Mesodermal cell (in vitro differentiated cells): Measurements from ENCODE around the gene PRKCSH.
A peak's percentile ranks its signal among the peaks of the same experiment; 100 is the strongest.
"Not testable (repeated sequence)": the region's sequence is repeated elsewhere in the genome, so short reads cannot be mapped to it uniquely, and the experiment has no call there.

ENCODE experiments used
- H3K27ac ChIP-seq: 2 replicates; pipeline ENCODE4 v1.7.0; 2013; ENCODE audit warnings: mild to moderate bottlenecking, low read depth, low read length, moderate library complexity; ENCODE audit not compliant: severe bottlenecking
- H3K36me3 ChIP-seq: 2 replicates; pipeline ENCODE4 v1.7.1; 2013; ENCODE audit warnings: mild to moderate bottlenecking, low read length, moderate library complexity; ENCODE audit not compliant: control insufficient read depth, insufficient read depth
- H3K4me1 ChIP-seq: one replicate; pipeline ENCODE4 v1.7.1; 2013; ENCODE audit warnings: mild to moderate bottlenecking, low read length; ENCODE audit not compliant: insufficient read depth, control insufficient read depth, poor library complexity, severe bottlenecking
- H3K4me3 ChIP-seq: 2 replicates; pipeline ENCODE4 v1.7.0; 2013; ENCODE audit warnings: low read length, control low read depth, mild to moderate bottlenecking; ENCODE audit not compliant: insufficient read depth, poor library complexity, severe bottlenecking; ENCODE audit errors: extremely low read depth
- H3K9me3 ChIP-seq: 2 replicates; pipeline ENCODE4 v1.7.1; 2013; ENCODE audit warnings: mild to moderate bottlenecking, low read length, moderate library complexity; ENCODE audit not compliant: control insufficient read depth
- WGBS, 2 experiments: methylation state at CpG; one replicate each; pipeline ENCODE4 v1.1.5; 2013; ENCODE audit warnings: missing lambda C conversion rate in 2 of 2; ENCODE audit not compliant: insufficient coverage in 2 of 2; 5-methylcytosine and 5-hydroxymethylcytosine counted together

The PRKCSH gene

GRCh38 chr19:11405846-11406643 is 29.4 kb upstream of the PRKCSH start:
- H3K4me1 ChIP-seq, result no peaks in the 10 kb centered on the region
- H3K36me3 ChIP-seq, result no peaks in the 10 kb centered on the region
- H3K4me3 ChIP-seq, result no peak overlapping the region
- H3K27ac ChIP-seq, result no peak overlapping the region
- H3K9me3 ChIP-seq, result no peaks in the 10 kb centered on the region
- 34 to 46% methylated on average over 27 to 43 of the region's 44 CpGs for whole genome bisulfite sequencing, 2 experiments

- not testable (repeated sequence) for H3K4me1 ChIP-seq, H3K36me3 ChIP-seq, H3K27ac ChIP-seq, H3K9me3 ChIP-seq, H3K4me3 ChIP-seq
- WGBS, 2 experiments, result 66 to 91% methylated on average over 10 to 11 of the region's 12 CpGs
Observed at GRCh38 chr19:11406703-11407236, 28.7 kb upstream of the PRKCSH start.

GRCh38 chr19:11408591-11408990 is 26.8 kb upstream of the PRKCSH start:
- WGBS, 2 experiments, result 86 to 90% methylated on average over 2 to 3 of the region's 4 CpGs
- H3K4me1 ChIP-seq, result no peaks in the 10 kb centered on the region

GRCh38 chr19:11410682-11411081 is 24.8 kb upstream of the PRKCSH start:
- WGBS, 2 experiments, result 64 to 82% methylated on average over 1 to 7 of the region's 8 CpGs
- H3K4me1 ChIP-seq, result no peaks in the 10 kb centered on the region
- H3K4me3 ChIP-seq, result no peak overlapping the region
- no peak overlapping the region for H3K27ac ChIP-seq
- H3K9me3 ChIP-seq, result no peaks in the 10 kb centered on the region
- no peaks in the 10 kb centered on the region for H3K36me3 ChIP-seq

More at GRCh38 chr19:11408591-11408990, 26.8 kb upstream of the PRKCSH start:
- no peaks in the 10 kb centered on the region for H3K36me3 ChIP-seq
- H3K9me3 ChIP-seq, result no peaks in the 10 kb centered on the region
- H3K4me3 ChIP-seq, result no peak overlapping the region
- no peak overlapping the region for H3K27ac ChIP-seq

GRCh38 chr19:11414544-11414943 is 20.9 kb upstream of the PRKCSH start:
- WGBS, 2 experiments, result 91 to 100% methylated on average over 1 to 2 of the region's 2 CpGs
- no peak overlapping the region for H3K4me3 ChIP-seq
- H3K27ac ChIP-seq, result no peak overlapping the region
- no peaks in the 10 kb centered on the region for H3K36me3 ChIP-seq
- peaks cover 4% of the 10 kb centered on the region for H3K4me1 ChIP-seq
- H3K9me3 ChIP-seq, result no peaks in the 10 kb centered on the region

GRCh38 chr19:11416346-11417052 is 18.9 kb upstream of the PRKCSH start:
- Histone ChIP-seq H3K27ac (no peak overlapping the region), H3K36me3 (no peaks in the 10 kb centered on the region), H3K9me3 (peaks cover under 1% of the 10 kb centered on the region), H3K4me1 (peaks cover 12% of the 10 kb centered on the region), H3K4me3 (no peak overlapping the region)
- WGBS, 2 experiments, result 89% methylated on average over 8 to 10 of the region's 17 CpGs

GRCh38 chr19:11418094-11418548 is 17.3 kb upstream of the PRKCSH start:
- Histone ChIP-seq H3K4me3 (peak overlapping the region; percentile 33), H3K36me3 (no peaks in the 10 kb centered on the region), H3K27ac (no peak overlapping the region), H3K4me1 (peaks cover 12% of the 10 kb centered on the region), H3K9me3 (peaks cover 7% of the 10 kb centered on the region)
- 0 to 3% methylated on average over 9 to 12 of the region's 16 CpGs for WGBS, 2 experiments

- Histone ChIP-seq H3K27ac (no peak within 1 kb of the TSS), H3K4me3 (peak within 1 kb of the TSS; percentile 33), H3K36me3 (no peaks in the 10 kb centered on the region), H3K9me3 (peaks cover 7% of the 10 kb centered on the region), H3K4me1 (peaks cover 12% of the 10 kb centered on the region)
- whole genome bisulfite sequencing, 2 experiments, result 1% methylated on average over 52 to 59 of the region's 72 CpGs
Observed at GRCh38 chr19:11418549-11419506, 16.6 kb upstream of the PRKCSH start, which contains the start of gene RGL3. RGL3 (minus strand) TSS chr19:11419314; CDS start chr19:11419278, 36 bp downstream.

GRCh38 chr19:11420429-11421370 is 14.7 kb upstream of the PRKCSH start:
- Histone ChIP-seq H3K4me3 (peak overlapping the region; percentile 27), H3K9me3 (peaks cover 7% of the 10 kb centered on the region), H3K4me1 (peaks cover 12% of the 10 kb centered on the region), H3K36me3 (no peaks in the 10 kb centered on the region), H3K27ac (no peak overlapping the region)
- WGBS, 2 experiments, result 6 to 7% methylated on average over 28 to 34 of the region's 46 CpGs
